ENCODE data around the gene NPY.

The NPY gene

GRCh38 chr7:24316340-24316739 is 32.4 kb downstream of the NPY start:
- no peak for DNase-seq (ENCODE audit: low read depth)

DNA sequence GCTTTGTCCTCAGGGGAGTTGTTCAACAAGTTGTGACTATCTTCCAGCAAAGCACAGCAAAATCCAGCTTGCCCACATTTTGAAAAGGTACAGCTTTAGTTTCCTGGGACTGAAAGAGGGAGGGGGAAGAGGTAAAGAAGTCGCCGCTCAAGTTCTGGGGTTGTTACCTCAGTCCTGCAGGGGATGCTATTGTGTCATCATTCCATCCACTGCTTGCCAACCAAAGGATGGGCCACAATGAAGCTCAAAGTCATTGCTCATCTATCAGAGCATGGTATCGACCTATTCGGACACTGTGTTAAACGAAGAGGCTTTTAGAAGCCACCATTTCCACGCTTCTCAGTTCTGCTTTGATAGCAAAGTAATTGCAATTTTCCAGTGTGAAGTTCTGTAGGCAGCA is 34.3 kb downstream of the NPY start:
- DNase-seq (ENCODE audit: low read depth) = no peak

- no peak for DNase-seq (ENCODE audit: low read depth)
These were observed 35.2 kb downstream of the NPY start for GRCh38 chr7:24319209-24319608.

DNA sequence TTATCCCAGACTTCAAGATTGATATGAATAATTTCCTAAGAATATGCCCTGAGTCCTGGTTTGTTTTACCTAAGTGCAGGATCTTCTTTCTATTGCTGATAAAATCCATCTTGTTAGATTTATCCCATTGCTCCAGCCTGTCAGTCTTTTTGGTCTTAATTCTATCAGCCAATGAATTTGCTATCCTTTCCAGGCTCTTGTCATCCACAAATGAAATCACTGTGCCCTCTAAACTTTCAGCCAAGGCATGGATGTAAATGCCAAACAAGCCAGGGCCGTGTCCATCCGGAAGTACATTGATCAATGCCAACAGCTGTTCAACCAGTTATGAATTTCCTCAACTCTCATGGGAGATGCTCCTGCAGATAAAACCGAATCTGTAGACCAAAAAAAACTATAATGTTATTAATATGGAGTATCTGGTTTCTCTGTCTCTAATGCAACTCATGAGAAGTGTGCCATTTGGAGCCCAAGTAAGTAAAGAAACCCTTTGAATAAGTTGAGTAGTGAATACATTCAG is 40.0 kb downstream of the NPY start:
- no peak for DNase-seq (ENCODE audit: low read depth)

DNA sequence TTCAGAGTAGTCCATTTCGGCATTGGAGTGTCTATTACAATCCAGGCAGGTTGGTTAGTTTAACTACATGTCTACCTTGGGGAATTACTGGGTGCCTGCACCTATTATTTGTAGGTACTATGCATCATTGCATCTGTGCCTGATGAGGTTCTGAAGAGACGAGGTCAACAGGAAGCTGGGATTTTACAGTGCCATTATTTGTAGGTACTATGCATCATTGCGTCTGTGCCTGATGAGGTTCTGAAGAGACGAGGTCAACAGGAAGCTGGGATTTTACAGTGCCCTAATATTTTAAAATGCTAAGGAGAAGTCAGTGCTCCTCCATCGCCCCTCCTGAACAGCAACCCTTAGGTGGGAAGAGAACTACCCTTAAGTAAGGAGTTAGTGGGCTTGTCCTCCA is 41.7 kb downstream of the NPY start:
- no peak for DNase-seq (ENCODE audit: low read depth)

- no peak for DNase-seq (ENCODE audit: low read depth)
These were observed 44.1 kb downstream of the NPY start for GRCh38 chr7:24328050-24328449.

GRCh38 chr7:24328894-24329293 is 44.9 kb downstream of the NPY start:
- no peak for DNase-seq (ENCODE audit: low read depth)

- no peak for DNase-seq (ENCODE audit: low read depth)
These were observed 50.0 kb downstream of the NPY start for GRCh38 chr7:24334012-24334411.

- DNase-seq (ENCODE audit: low read depth) = no peak
These were observed 50.6 kb downstream of the NPY start for GRCh38 chr7:24334627-24335026.

GRCh38 chr7:24336461-24336860 is 52.5 kb downstream of the NPY start:
- DNase-seq (ENCODE audit: low read depth) = no peak

DNA sequence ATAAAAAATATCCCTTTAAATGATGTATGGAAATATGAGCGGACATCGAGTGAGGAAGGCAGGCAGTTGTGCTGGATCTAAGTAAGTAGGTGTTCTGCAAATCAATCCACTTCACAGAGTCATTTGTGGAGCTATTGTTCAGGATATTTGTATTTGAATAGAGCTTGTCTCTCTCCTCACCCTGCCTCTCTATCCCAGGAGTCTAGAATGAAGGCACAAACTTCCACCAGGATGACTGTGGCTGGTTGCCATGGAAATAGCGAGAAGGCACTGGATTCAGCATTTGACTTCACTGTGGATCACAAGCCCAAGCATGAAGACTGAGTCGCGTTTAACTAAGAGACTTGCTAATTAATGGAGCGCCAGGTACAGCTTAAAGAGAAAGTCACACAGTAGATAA is 53.2 kb downstream of the NPY start:
- DNase-seq (ENCODE audit: low read depth) = no peak

DNA sequence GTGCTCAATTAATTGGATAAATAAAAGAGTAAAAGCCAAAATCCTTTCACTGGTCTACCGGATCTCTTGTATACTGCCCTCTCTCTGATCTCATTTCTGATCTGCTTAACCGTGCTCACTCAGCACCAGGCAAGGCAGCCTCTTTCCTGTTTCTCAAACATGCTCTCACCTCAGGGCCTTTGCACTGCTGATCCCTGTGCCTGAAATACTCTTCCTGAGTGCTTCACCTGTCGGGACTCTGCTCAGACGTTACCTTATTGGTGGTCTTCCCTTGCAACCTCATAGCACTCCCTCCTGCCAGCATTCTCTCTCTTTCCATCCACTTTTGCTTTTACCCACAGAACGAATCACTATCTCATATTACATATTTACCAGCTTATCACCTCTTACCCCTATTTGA is 55.6 kb downstream of the NPY start:
- no peak for DNase-seq (ENCODE audit: low read depth)

DNA sequence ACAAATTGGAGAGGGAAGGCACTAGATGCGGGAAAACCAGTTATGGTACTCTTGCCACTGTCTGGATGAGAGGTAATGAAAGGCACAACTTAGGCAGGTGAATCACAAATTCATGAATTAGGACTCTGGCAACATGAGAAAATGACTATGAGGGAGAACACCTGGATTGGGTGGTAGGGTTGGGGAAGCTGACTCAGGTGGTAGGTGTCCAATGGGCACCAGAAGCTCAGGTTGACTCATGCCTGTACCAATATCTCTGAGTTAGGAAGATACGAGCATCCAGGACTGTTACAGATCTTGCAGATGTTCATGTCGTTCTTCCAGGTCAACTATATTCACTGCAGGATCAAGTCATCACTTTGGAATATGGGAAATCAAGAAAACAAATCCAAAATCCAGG is 56.7 kb downstream of the NPY start:
- no peak for DNase-seq (ENCODE audit: low read depth)
